HG02623 (cell line): Measurements from ENCODE around the gene GAK.

ENCODE experiments used
- ATAC-seq: cut with Tn5 transposase; IDR thresholded peaks from one replicate; pipeline ENCODE4 v1.9.1; 2021; ENCODE audit warnings: moderate library complexity; ENCODE audit not compliant: unreplicated experiment

GAK gene

DNA sequence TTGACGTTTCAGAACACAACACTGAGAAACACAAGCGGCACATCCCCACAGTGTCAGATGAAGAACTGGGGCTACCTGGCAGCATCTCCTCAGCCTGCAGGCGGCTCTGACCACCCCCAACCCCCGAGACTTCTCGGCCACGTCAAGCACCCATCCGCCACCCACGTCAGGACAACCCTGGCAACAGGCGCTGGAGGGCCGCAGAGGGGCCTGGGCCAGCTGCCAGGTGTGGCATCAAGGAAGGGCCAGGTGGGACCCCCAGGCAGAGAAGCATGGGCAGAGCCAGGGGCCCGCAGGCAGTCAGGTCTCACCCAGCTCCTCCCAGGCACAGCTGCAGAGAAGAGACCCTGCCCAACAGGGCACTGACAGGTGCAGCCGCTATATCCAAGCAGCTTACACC is 22.3 kb downstream of the GAK start:
- no peak for ATAC-seq

DNA sequence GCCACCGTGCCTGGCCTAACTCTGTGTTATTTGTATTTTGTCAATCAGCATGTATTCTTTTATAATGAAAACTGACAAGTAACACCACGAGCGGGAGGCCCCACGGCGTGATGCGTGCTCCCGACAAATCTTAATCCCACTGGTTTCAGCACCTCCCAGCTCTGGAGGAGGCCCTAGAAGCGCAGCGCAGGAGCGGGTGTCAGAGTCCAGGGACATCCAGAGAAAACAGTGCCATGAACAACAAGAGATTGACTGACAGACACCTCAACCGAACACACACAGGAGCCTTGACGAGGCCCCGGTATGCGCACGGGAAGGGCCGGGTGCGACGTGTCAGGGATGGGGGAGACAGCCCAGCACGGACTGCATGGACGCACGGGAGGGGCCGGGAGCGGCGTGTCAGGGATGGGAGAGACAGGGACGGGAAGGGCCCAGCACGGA is 23.0 kb downstream of the GAK start:
- ATAC-seq: no peak

DNA sequence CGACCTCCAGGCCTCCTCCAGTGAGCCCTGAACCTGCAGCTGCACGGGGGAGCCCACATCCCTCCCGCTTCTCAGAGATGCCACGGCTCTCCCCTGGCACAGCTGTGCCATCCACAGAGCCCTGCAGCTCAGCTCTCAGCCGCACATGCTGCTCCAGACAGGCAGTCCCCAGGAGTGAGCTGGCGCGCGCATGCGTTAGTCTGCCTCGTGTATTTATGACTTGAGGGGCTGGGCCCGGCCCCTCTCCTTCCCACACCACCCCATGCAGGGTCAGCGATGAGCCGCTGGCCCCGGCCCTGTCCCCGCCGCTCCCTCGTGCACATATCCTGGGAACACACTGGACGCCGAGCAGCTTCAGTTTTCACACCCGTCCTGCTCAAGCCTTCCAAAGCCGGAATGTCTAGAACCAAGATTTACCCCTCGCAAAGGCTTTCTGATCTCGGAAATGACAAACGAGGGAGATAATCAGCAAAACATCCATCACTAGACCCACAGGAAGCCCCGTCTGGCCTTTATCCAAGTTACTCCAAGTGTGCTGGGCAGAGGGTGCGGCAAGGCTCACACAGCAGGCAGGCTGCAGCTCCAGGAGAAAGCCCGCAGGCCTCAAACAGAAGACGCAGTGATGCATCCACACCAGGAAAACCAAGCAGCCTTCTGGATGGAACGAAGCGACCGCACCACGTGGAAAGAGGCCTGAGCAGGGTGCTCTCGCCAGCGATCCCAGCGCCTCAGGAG is 24.3 kb downstream of the GAK start:
- ATAC-seq: no peak

DNA sequence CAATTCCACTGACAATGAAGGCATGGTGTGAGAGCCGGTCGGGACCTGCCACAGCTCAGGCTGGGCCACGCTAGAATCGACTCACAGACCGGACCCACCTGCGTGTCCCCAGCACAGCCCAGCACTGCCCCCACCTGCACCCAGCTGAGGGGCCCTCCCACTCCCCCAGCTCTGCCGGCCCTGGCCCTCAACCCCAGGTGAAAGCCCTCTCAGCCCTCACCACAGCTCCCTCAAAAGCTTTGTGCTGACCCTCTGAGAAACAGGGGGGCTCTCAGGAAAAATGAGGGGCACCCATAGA is 25.1 kb downstream of the GAK start:
- ATAC-seq: no peak

DNA sequence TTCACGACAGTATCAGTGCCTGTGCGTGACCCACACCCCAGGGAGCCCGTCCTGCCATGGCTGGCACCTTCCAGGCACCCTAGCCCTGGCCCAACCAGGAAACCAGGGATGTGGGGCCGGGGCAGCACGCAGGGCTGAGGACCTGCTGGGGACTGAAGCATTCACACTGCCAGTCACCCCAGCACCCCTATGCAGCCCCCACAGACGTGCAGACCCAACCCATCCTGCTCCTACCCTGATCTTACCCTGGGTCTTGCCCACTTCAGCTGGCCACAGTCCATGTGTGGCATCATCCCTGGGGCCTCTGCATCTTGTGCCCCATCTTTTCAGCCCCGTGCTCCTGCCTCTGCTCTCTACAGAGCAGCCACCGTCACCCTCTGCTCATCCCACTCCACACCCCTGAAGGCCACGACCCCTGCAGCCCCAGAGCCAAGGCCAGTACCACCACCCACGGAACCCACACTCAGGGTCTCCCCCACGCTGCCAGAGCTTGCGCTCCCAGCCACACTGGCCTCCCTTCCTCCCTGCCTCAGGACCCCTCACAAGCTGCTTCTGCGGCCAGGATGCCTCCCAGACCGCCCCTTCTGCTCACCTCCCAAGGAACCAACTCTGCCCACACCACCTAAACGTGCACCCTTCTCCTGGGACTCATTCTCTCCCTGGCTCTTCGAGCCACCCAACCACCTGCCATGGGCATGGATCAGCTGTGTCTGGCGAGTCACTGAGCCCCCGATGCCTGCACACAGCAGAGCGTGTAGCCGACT is 25.6 kb downstream of the GAK start:
- ATAC-seq: no peak

DNA sequence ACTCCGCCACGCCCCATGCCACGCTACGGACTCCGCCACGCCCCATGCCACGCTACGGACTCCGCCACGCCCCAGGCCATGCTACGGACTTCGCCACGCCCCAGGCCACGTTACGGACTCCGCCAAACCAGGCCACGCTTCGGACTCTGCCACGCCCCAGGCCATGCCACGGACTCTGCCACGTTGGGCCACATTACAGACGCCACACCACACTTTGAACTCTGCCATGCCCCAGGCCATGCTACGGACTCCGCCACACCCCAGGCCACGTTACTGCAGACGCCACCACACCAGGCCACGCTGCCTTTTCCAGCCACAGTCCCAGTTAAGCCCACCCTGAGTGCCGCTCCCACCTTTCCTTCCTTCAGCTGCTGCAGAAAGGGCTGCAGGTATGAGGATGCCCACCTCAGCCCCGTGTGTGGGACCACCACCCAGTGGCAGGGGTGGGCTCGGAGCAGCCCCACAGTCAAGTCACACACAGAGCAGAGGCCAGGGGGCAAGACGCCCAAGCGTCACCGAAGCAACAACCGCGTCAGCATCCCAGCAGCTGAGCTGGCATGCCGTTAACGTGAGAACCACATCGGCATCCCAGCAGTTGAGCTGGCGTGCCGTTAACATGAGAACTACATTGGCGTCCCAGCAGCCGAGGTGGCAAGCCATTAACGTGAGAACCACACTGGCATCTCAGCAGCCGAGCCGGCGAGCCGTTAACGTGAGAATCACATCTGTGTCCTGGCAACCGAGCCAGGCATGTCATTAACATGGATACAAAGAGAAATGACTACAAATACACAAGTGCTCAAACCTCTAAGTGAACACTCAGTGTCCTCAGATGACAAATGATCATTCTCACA is 26.4 kb downstream of the GAK start:
- no peak for ATAC-seq

DNA sequence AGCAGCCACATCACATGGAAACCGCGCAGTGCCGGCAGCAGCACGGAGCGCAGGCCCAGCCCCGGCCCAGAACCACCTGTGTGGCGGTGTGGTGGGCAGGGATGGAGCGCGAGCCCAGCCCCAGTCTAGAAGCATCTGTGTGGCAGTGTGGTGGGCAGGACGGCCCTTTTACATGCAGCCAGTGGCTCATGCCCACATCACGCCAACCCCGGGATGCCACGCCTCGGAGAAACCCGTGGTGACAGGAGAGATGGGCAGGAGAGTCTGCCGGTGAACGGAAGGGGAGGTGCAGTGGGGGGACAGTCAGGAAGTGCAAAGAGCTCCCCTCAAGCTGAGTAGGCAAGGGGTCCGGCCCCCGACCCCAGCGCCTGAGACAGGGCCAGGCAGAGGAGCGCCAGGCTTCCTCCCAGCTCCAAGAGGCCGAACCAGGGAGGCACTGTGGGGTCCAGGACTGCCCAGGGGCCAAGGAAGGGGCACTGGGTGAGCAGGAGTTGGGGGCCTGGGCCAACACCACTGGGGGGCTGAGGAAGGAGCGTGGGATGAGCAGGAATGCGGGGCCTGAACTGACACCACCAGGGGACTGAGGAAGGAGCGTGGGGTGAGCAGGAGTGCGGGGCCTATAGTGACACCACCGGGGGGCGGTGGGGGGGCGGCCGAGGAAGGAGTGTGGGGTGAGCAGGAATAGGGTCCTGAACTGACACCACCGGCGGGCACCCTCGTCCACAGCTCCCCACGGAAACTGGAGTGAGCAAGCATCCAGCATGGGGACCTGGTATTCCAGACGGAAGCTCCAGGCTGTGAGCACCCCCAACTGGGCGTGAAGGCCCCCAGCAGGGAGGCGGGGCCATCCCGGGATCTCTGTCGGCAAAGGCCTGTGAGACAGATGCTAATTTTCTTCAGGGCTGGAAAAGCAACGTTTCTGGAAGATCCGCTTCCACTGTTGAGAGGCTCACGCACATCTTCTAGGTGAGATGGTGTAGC is 28.8 kb downstream of the GAK start:
- ATAC-seq: no peak

DNA sequence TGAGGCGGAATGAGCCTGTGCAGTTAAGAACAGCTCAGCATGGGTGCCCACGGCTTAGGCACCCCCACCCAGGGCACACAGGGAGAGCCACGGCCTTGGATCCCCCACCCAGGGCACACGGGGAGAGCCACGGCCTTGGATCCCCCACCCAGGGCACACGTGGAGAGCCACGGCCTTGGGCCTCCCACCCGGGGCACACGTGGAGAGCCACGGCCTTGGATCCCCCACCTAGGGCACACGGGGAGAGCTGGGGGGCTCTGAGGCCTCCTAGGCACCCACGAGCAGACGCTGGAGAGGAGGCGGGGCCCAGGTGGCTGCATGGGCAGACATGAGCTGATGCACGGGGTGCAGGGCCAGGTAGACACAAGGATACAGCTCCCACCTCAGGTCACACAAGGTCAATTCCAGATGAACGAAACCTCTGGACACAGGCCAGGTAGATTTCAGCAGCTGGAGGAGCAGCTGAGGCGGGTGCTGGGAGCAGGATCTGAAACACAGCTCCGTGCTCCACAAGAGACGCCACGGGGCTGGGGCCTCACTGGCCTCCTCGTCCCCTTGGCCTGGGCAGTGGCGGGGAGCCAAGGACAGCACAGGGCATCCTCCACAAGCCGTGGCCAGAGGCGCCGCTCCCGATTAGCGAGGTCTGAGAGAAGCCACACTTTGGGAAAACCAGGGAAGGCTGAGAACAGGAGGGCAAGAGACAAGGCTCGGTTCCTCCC is 30.8 kb downstream of the GAK start:
- ATAC-seq: no peak

DNA sequence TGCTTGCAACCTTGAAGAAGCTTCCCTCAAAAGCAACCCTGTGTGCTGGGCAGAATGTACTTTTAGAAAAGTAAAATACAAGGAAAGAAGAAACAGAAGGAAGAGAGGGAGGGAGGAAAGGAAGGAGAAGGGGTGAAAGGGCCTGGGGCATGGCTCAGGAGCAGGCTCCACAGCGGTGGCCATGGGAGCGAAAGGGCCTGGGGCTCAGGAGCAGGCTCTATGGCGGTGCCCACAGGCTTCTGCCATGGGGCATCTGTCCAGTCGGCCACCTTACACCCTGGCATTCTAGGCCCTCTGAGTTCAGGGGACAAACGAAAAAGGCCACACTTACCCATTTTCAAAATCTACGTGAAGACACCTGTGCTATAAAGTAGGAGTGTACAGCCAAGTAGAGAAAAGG is 31.4 kb downstream of the GAK start:
- no peak for ATAC-seq

DNA sequence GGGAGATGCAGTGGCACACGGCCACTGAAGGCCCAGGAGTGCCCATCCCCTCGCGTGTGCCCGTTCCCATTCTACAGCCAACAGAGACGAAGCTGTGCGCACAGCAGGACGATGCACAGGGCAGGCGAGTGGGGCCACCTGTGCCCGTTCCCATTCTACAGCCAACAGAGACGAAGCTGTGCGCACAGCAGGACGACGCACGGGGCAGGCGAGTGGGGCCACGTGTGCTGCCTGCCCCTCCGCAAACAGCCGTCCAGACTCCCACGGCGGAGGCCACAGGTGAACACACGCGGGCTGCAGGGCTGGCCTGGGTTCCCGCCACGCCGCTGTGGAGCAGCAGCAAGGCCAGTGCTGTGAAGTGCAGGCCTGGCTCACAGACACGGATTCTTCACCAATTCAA is 32.0 kb downstream of the GAK start:
- ATAC-seq: no peak

DNA sequence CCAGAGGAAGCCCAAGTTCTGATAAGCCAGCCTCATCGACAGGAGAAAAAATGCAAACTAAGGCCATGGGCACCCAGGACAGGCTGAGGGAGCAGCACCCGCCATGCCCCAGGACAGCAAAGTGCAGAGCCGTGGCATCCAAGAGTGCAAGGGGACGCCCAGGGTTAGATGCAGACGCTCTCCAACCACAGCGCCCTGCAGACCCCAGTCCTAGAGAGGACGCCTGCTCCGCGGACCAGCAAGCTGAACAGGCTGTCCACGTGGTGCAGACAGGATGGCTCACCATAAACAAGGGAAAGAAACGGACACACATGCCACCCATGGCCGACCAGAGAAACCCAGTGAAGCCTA is 32.6 kb downstream of the GAK start:
- ATAC-seq: no peak

DNA sequence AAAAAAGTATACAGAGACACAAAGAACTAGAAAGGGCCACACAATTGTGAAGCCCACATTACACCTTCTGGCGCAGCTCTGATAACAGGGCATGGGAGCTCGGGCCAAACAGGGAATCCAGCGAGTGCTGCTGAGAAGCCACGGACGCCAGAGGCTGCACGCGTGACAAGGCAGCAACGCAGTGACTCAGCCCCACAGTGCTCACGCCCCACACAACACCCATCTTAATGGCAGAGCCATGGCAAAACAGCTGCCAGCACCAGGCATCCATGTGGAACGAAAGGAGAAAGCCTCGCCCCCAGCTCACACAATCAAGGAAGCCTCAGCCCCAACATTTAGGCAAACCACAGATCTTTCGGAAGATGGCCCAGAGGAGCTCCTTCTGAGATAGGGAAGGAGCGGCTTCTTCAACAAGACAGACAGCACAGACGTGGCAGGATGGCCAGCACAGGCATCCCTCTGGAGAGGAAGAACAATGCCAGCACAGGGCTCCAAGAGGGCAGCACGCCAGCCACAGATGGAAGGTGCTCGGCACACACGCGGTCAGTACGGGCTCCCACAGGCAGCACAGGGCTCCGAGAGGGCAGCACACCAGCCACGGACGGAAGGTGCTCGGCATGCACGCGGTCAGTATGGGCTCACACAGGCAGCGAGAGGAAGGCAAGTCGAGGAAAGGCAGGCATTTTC is 33.1 kb downstream of the GAK start:
- ATAC-seq: no peak

DNA sequence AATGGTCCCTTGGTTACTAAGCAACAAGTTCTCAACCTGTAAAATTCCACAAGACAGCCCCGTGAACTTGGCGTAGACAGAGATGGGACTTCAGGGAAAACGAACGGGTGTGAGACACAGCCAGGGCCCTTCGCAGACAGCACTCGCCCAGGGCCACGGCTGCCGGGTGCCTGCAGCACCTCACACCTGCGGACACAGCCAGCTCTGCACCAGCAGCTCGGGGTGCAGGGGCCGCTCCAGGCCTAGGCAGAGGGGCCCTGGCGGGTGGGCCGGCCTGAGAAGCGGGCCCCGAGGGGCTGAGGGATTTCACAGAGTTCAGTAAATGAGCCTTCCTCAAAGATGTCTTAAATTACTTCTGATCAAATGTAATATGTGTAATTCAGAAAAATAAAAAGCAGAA is 34.0 kb downstream of the GAK start:
- no peak for ATAC-seq

DNA sequence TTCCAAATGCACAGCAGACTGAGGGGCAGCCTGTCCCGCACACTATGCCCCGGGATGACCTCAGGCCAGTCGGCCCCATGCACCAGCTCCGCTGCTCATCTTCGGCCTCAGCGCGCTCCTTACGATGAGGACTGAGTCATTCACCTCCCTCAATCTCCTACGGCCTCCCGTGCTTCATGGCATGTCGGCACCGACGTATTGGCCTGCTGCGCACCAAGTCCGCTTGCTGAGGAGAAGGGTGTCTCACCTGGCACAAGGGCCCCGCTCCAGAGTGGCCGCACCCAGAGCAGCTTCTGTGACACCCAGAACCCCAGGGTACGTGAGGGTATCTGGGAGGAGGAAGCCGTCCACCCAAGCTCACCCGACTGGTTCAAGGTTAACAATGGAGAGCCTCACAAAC is 35.5 kb downstream of the GAK start:
- no peak for ATAC-seq

DNA sequence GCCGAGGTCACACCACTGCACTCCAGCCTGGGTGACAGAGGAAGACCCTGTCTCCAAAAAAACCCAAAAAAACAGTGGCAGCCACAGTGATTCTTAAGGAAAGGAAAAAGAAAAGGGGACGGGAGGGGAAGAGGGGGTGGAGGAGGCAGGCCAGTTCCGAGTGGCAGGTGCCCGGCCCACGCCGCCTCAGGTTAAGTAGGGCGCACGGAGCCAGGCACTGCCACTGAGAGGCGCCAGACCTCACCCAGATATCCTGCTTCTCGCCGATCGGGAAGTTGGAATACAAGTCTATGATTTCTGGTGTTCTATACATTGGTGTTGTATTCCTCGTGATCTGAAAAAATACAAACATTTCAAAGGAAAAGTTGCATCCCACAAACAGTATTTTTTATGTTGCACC is 35.9 kb downstream of the GAK start:
- ATAC-seq: no peak

DNA sequence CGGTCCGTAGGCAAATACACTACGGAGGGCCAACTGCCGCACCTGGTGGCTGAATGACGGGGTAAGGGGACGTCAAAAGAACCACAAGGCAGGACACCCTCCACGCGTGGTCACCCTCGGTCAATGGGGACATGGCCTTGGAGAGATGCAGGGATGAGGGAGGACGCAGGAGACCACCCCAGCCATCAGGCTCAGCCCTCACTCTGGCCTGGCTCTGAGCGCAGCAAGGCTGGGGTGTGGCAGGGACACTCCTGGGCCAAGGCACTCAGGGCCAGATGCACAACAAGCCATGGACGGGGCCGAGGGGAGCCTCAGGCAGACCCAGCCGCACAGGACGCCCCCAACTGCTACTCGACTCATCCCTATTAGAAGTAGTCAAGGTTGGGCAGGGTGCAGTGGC is 36.5 kb downstream of the GAK start:
- no peak for ATAC-seq

DNA sequence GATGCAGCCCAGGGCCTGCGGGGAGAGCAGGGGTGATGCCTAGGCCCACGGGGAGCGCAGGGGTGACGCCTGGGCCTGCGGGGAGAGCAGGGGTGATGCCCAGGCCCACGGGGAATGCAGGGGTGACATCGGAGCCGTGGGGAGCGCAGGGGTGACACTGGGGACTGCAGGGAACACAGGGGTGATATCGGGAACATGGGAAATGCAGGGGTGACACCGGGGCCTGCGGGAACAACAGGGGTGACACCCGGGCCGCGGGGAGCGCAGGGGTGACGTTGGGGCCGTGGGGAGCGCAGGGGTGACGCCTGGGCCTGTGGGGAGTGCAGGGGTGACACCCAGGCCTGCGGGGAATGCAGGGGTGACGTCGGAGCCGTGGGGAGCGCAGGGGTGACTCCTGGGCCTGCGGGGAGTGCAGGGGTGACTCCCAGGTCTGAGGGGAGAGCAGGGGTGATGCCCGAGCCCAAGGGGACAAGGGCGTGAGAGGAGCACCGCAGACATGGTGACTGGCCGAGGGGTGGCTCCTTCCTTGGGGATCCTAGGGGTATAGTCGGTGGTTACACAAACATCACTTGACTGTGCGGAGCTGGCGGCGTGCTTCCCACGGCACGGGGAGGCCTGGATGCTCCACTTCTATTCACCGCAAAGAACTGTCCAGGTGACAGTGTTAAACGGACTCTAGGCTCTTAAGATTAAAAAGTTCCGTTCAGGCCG is 38.0 kb downstream of the GAK start:
- no peak for ATAC-seq

DNA sequence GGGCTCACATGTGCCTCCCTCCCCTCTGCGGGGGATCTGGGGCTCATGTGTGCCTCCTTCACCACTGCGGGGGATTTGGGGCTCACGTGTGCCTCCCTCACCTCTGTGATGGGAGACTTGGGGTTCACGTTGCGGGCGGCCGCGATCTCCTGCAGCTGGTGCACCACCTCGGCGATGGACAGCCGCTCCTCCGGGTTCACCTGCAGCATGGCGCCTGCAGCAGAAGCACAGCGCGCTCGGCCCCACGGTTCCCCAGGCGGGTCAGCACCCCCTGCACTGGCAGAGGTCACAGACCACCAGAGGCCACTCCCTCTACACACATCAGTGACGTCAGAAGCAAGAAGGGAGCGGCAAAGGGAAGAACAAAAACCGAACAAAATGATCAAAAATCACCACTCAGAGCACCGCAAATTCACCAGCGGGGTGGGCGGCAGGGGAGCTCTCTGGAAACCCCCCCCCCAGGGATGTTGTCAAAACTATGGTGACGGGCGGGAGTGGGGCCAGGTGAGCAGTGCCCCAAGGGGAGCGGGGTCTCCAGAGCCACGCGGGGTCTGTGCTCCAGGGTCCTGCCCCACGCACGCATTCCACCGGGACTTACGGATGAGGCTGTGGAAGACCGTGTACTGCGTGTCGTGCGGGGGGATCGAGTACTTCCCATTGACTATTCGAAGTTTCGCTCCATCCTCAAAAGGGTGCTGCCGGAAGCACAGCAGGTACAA is 38.7 kb downstream of the GAK start:
- ATAC-seq: no peak
